GM06990 (cell line): ENCODE measurements around the gene KRTAP5-10.
"Not testable (repeated sequence)": the region's sequence is repeated elsewhere in the genome, so short reads cannot be mapped to it uniquely, and the experiment has no call there.

Experiments used
- DNase-seq: peaks from one replicate; pipeline ENCODE4 v3.0.0-alpha.2; 2011; ENCODE audit not compliant: insufficient read length; ENCODE audit errors: extremely low read depth
- H3K27me3 ChIP-seq: replicated peaks from 2 replicates; pipeline ENCODE4 v1.6.0; 2011; ENCODE audit warnings: low read length; ENCODE audit not compliant: control insufficient read depth, insufficient read depth
- H3K36me3 ChIP-seq: 2 replicates; pipeline ENCODE4 v1.5.1; 2011; ENCODE audit warnings: low read length; ENCODE audit not compliant: control insufficient read depth, insufficient read depth
- H3K4me3 ChIP-seq: replicated peaks from 2 replicates; pipeline ENCODE4 v1.5.1; 2011; ENCODE audit warnings: low read depth, mild to moderate bottlenecking, control low read depth, low read length
- TF ChIP-seq, protein P1 (sequence below): IDR thresholded peaks from 2 replicates; pipeline ENCODE4 v1.5.1; 2011; ENCODE audit warnings: low read length, control low read depth, mild to moderate bottlenecking, inconsistent platforms; ENCODE audit not compliant: insufficient read depth, poor library complexity, severe bottlenecking

KRTAP5-10 gene

DNA sequence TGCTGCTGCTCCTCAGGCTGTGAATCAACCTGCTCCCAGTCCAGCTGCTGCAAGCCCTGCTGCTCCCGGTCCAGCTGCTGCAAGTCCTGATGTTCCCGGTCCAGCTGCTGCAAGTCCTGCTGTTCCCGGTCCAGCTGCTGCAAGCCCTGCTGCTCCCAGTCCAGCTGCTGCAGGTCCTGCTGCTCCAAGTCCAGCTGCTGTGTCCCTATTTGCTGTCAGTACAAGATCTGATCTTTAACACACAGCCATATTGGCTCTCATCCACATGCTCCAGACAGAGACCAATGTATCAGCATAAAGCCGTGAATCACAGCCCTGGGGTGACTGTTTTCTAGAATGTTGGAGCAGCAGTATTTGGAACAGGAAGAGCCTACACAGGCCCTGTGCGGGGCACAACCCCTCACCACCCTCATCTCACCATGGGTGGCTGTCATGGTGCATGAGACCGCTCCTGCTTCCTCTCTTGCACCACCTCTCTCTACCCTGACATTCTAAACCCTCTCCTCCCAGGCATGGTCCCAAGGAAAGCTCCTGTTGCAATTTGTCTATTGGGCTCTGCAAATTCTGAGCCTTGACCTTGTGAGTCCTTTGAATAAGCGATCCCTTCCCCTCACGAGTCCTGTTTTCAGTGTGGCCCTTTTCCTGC lies 3.5 kb downstream of the KRTAP5-10 start:
- H3K27me3 ChIP-seq: no peaks in the 10 kb centered on the region
- DNase-seq: no peak
- H3K4me3 ChIP-seq: no peak overlapping the region
- H3K36me3 ChIP-seq: no peaks in the 10 kb centered on the region
- TF ChIP-seq, protein P1, sequence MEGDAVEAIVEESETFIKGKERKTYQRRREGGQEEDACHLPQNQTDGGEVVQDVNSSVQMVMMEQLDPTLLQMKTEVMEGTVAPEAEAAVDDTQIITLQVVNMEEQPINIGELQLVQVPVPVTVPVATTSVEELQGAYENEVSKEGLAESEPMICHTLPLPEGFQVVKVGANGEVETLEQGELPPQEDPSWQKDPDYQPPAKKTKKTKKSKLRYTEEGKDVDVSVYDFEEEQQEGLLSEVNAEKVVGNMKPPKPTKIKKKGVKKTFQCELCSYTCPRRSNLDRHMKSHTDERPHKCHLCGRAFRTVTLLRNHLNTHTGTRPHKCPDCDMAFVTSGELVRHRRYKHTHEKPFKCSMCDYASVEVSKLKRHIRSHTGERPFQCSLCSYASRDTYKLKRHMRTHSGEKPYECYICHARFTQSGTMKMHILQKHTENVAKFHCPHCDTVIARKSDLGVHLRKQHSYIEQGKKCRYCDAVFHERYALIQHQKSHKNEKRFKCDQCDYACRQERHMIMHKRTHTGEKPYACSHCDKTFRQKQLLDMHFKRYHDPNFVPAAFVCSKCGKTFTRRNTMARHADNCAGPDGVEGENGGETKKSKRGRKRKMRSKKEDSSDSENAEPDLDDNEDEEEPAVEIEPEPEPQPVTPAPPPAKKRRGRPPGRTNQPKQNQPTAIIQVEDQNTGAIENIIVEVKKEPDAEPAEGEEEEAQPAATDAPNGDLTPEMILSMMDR: no peak

DNA sequence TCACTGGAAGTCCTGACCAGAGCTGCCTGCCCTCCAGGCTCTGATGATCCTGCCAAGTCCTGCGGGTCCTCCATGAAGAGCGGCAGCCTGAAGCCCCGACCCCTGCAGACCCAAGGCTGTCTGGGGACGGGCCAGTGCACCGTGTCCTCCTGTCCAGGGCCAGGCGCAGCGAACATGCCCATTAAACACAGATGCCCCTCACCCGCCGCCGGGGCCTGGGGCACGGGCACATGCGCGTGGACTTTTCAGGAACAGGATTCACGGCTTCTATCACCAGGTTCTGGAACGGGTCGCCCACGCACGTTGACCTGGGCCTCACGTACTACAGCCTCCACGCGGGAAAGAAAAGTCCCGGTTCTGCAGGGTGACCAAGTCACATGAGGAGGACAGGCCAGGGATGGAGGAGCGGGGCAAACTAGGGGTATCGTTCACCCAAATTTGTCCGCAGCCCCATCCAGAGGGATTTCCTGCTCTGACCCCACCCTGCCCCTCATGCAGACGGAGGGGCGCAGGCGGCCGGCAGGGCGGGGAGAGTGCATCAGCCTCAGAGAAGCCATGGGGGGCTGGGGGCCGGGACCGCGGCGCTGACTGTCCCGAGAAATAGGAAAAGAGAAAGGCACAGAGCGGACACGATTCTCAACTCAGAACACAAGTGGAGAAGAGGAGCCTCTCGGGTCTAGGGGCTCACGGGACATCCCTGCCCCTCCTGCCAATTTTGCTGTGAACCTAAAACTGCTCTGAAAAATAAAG lies 5.9 kb downstream of the KRTAP5-10 start:
- DNase-seq, H3K4me3 ChIP-seq, H3K36me3 ChIP-seq, H3K27me3 ChIP-seq: not testable (repeated sequence)

DNA sequence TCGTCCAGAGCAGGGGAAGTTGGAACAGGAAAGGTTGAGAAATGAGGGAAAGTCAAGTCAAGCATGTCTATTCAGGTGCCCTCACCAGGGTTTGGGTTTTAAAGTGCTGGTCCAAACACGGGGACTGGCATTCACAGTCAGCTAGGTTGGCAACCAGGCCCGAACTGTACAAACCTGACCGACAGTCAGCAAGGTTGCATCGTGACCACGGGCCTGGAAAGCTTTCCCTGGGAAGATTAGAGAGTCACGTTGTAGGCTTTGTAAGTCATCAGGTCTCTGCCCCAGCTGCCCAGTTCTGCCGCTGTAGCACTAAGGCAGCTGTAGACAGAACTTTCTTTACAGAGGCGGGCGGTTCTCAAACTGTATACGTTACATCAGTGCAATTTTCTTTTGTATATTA lies 7.4 kb downstream of the KRTAP5-10 start:
- no peaks in the 10 kb centered on the region for H3K27me3 ChIP-seq
- TF ChIP-seq, protein P1: no peak
- H3K36me3 ChIP-seq: no peaks in the 10 kb centered on the region
- no peak overlapping the region for H3K4me3 ChIP-seq
- no peak for DNase-seq

DNA sequence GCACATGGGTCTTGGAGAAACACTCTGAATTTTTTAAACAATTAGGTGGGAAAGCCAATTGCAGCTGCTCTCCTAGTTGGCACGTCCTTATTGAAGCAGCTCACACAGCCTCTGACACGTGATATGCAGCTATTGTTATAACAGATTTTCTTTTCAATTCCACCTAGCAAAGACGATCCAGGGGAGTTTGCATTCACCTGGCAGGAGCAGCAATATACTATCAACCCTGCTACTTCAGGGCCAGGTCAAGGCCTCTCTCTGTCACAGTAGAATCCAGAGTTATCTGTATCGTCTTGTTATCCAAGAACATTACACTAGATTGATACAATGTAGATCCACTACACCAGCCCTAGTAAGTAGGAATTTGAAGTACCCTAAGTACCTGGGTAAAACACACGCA lies 9.1 kb downstream of the KRTAP5-10 start:
- Histone ChIP-seq H3K4me3 (no peak overlapping the region), H3K27me3 (no peaks in the 10 kb centered on the region), H3K36me3 (no peaks in the 10 kb centered on the region)
- no peak for DNase-seq
- TF ChIP-seq, protein P1: no peak

DNA sequence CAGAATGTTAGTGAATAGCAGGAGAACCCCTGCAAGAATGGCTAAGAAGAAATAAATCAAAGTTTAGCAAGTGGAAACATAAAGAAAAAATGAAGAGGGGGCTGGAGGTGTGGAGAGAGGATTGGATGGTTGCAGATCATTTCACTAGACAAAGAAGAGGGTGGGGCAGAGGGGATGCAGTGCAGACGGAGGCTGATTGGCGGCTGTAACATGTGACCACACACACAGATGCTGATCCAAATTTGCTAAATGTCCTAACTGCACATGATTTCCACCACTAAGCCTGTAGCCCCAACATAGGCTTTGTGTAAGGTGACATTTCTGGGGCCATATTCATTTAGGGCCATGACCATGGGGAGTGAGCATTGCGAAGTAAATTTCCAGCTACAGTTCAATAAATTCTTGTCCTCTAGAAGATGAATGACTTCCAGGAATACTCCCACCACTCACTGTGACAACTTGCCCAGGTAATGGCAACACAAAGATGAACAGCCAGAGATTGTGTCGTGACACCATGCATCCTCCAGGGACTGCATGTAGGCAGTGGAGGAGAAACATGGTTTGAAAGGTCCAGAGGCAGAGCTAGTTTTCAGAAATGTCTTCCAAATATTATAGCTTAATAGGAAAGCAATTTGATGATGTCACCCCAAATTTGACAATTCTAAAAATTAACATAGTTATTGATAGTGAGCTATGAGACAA lies 10.5 kb downstream of the KRTAP5-10 start:
- Histone ChIP-seq H3K36me3 (no peaks in the 10 kb centered on the region), H3K4me3 (no peak overlapping the region), H3K27me3 (no peaks in the 10 kb centered on the region)
- DNase-seq: no peak
- TF ChIP-seq, protein P1: no peak

DNA sequence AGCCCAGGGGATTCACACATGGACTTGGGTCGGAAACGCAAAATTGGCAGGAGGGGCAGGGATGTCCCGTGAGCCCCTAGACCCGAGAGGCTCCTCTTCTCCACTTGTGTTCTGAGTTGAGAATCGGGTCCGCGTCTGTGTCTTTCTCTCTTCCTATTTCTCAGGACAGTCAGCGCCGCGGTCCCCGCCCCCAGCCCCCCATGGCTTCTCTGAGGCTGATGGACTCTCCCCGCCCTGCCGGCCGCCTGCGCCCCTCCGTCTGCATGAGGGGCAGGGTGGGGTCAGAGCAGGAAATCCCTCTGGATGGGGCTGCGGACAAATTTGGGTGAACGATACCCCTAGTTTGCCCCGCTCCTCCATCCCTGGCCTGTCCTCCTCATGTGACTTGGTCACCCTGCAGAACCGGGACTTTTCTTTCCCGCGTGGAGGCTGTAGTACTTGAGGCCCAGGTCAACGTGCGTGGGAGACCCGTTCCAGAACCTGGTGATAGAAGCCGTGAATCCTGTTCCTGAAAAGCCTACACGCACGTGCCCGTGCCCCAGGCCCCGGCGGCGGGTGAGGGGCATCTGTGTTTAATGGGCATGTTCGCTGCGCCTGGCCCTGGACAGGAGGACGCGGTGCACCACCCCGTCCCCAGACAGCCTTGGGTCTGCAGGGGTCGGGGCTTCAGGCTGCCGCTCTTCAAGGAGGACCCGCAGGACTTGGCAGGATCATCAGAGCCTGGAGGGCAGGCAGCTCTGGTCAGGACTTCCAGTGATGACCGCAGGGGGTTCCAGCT lies 11.5 kb downstream of the KRTAP5-10 start:
- DNase-seq, H3K36me3 ChIP-seq, H3K4me3 ChIP-seq, H3K27me3 ChIP-seq: not testable (repeated sequence)
